SK-N-SH (cell line): ENCODE results near the gene ESYT3. TPM values are rescaled to one million over a fixed set of nuclear protein-coding genes. Genes with fewer than 3 reads are reported as not detected.
A peak's percentile ranks its signal among the peaks of the same experiment; 100 is the strongest.

ENCODE experiments used
- CTCF ChIA-PET: fragments of 300-600, 350-600 bp; formaldehyde crosslinking; extraction: SDS; loops from one replicate; lab custom pipeline; 2021; lab: Yijun Ruan, JAX
- POLR2A ChIA-PET: fragments of 350-600 bp; sonication (Branson Sonifier 250); formaldehyde crosslinking; extraction: SDS; loops from one replicate; lab custom pipeline; 2020; ENCODE audit warnings: antibody characterized with exemption, inconsistent platforms; lab: Yijun Ruan, JAX
- DNase-seq: peaks from one replicate; pipeline ENCODE4 v3.0.0; 2012
- H2AFZ ChIP-seq: fragments of 200-600 bp; sonication (generic); 2 replicates; pipeline ENCODE4 v1.8.1; 2016; ENCODE audit warnings: antibody characterized with exemption, mild to moderate bottlenecking, low read depth
- H3F3A ChIP-seq: fragments of 200-600 bp; sonication (generic); replicated peaks from 2 replicates; pipeline ENCODE3; 2016; ENCODE audit warnings: antibody characterized with exemption, mild to moderate bottlenecking; ENCODE audit not compliant: insufficient read depth
- H3K27ac ChIP-seq, 2 experiments: fragments of 200-500 bp in 1 of 2; fragments of 200-600 bp in 1 of 2; sonication (Bioruptor generic) in 1 of 2; sonication (generic), shearing (Covaris generic) in 1 of 2; 2 replicates each; pipeline versions ENCODE4 v1.5.1 to v1.6.1; 2014 to 2016; ENCODE audit warnings: low read depth in 2 of 2, inconsistent platforms in 1 of 2, low read length in 1 of 2, mild to moderate bottlenecking in 1 of 2, mixed read lengths in 1 of 2
- H3K27me3 ChIP-seq: fragments of 200-600 bp; sonication (generic), shearing (Covaris generic); 2 replicates; pipeline ENCODE4 v1.6.1; 2016; ENCODE audit warnings: mixed run types; ENCODE audit not compliant: insufficient read depth
- H3K36me3 ChIP-seq, 2 experiments: fragments of 200-500 bp in 1 of 2; fragments of 200-600 bp in 1 of 2; sonication (Bioruptor generic) in 1 of 2; sonication (generic) in 1 of 2; replicated peaks in 1 of 2; 2 replicates each; pipeline versions ENCODE3 to v1.5.1; 2014 to 2016; ENCODE audit warnings: low read length in 1 of 2, mild to moderate bottlenecking in 1 of 2; ENCODE audit not compliant: insufficient read depth in 2 of 2, control insufficient read depth in 1 of 2
- H3K4me1 ChIP-seq, 2 experiments: fragments of 200-500 bp in 1 of 2; fragments of 200-600 bp in 1 of 2; sonication (Bioruptor generic) in 1 of 2; sonication (generic), shearing (Covaris generic) in 1 of 2; 2 replicates each; pipeline versions ENCODE4 v1.5.1 to v1.6.1; 2014 to 2016; ENCODE audit warnings: low read depth in 1 of 2, low read length in 1 of 2, mixed run types in 1 of 2; ENCODE audit not compliant: insufficient read depth in 2 of 2, control insufficient read depth in 1 of 2
- H3K4me2 ChIP-seq: fragments of 200-600 bp; sonication (generic), shearing (Covaris generic); 2 replicates; pipeline ENCODE4 v1.6.1; 2017; ENCODE audit warnings: mixed run types
- H3K4me3 ChIP-seq, 2 experiments: fragments of 200-500 bp in 1 of 2; fragments of 200-600 bp in 1 of 2; sonication (Bioruptor generic) in 1 of 2; sonication (generic), shearing (Covaris generic) in 1 of 2; 2 replicates each; pipeline versions ENCODE4 v1.5.1 to v1.8.1; 2014 to 2016; ENCODE audit warnings: low read depth in 2 of 2, inconsistent platforms in 1 of 2, low read length in 1 of 2, mild to moderate bottlenecking in 1 of 2, mixed read lengths in 1 of 2, moderate library complexity in 1 of 2
- H3K79me2 ChIP-seq: fragments of 200-600 bp; sonication (generic); 2 replicates; pipeline ENCODE4 v1.8.1; 2017; ENCODE audit warnings: mild to moderate bottlenecking; ENCODE audit not compliant: insufficient read depth
- H3K9ac ChIP-seq: fragments of 200-600 bp; sonication (generic); 2 replicates; pipeline ENCODE4 v1.6.1; 2017; ENCODE audit warnings: mixed run types
- H3K9me2 ChIP-seq: fragments of 200-600 bp; sonication (generic); 2 replicates; pipeline ENCODE4 v1.6.1; 2017; ENCODE audit warnings: mixed run types
- H3K9me3 ChIP-seq: fragments of 200-600 bp; sonication (generic); 2 replicates; pipeline ENCODE4 v1.6.1; 2017; ENCODE audit warnings: mixed run types, mild to moderate bottlenecking, moderate library complexity
- H4K20me1 ChIP-seq: fragments of 200-600 bp; sonication (generic); 2 replicates; pipeline ENCODE4 v1.6.1; 2017; ENCODE audit warnings: mild to moderate bottlenecking, mixed run types; ENCODE audit not compliant: insufficient read depth
- CHD2 ChIP-seq: fragments of 150-350 bp; IDR thresholded peaks from 2 replicates; pipeline ENCODE4 v1.6.1; 2018; ENCODE audit warnings: low read length; ENCODE audit not compliant: partially characterized antibody
- CTCF ChIP-seq: fragments of 200-600 bp; sonication (generic); IDR thresholded peaks from 2 replicates; pipeline ENCODE4 v1.6.1; 2017; ENCODE audit warnings: antibody characterized with exemption, mild to moderate bottlenecking, moderate library complexity
- EP300 ChIP-seq, 2 experiments: IDR thresholded peaks; 2 replicates each; pipeline versions ENCODE4 v1.4.0 to v1.6.1; 2012; ENCODE audit warnings: borderline replicate concordance in 1 of 2, low read depth in 1 of 2, low read length in 1 of 2
- FOXM1 ChIP-seq: IDR thresholded peaks from 2 replicates; pipeline ENCODE4 v1.4.0; 2012; ENCODE audit warnings: low read depth, mild to moderate bottlenecking
- GABPA ChIP-seq: IDR thresholded peaks from 2 replicates; pipeline ENCODE4 v1.4.0; 2012; ENCODE audit warnings: low read depth, mild to moderate bottlenecking
- GATA2 ChIP-seq: sonication (generic); formaldehyde crosslinking; IDR thresholded peaks from 2 replicates; pipeline ENCODE4 v1.5.0; 2020; ENCODE audit warnings: mild to moderate bottlenecking, missing genetic modification reagents
- MXI1 ChIP-seq: IDR thresholded peaks from 2 replicates; pipeline ENCODE4 v1.6.1; 2012; ENCODE audit warnings: mild to moderate bottlenecking, low read depth, low read length, improper control_type of control experiment
- NRF1 ChIP-seq: IDR thresholded peaks from 2 replicates; pipeline ENCODE4 v1.6.1; 2012; ENCODE audit warnings: low read depth, mild to moderate bottlenecking, low read length
- RAD21 ChIP-seq: IDR thresholded peaks from 2 replicates; pipeline ENCODE4 v1.6.1; 2012; ENCODE audit warnings: mild to moderate bottlenecking, low read length
- RFX5 ChIP-seq: IDR thresholded peaks from 2 replicates; pipeline ENCODE4 v1.6.1; 2012; ENCODE audit warnings: mild to moderate bottlenecking, improper control_type of control experiment, low read length
- SMC3 ChIP-seq: IDR thresholded peaks from 2 replicates; pipeline ENCODE4 v1.6.1; 2012; ENCODE audit warnings: low read depth, low read length, improper control_type of control experiment
- TEAD4 ChIP-seq: IDR thresholded peaks from 2 replicates; pipeline ENCODE4 v1.4.0; 2012; ENCODE audit warnings: mild to moderate bottlenecking, borderline replicate concordance; ENCODE audit not compliant: insufficient read depth
- ZBTB33 ChIP-seq: IDR thresholded peaks from 2 replicates; pipeline ENCODE4 v1.4.0; 2012; ENCODE audit warnings: low read depth, borderline replicate concordance
- WGBS: methylation state at CpG from one replicate; pipeline ENCODE4 v1.1.6; 2017; ENCODE audit warnings: low lambda C conversion rate; 5-methylcytosine and 5-hydroxymethylcytosine counted together
- polyA plus RNA-seq, 3 experiments: library from polyadenylated mRNA; depleted of rRNA; stranded (reverse); fragments of >200 nt; gene quantifications; 2 replicates each; pipeline ENCODE4 v1.2.3, GENCODE V29; 2012
- TF ChIP-seq, protein P1 (sequence below): IDR thresholded peaks from 2 replicates; pipeline ENCODE4 v1.4.0; 2012; ENCODE audit warnings: low read depth, borderline replicate concordance

The ESYT3 gene
- polyA plus RNA-seq, 1 of the 3 experiments (the other 2 are of a cell fraction): 0.33 TPM

DNA sequence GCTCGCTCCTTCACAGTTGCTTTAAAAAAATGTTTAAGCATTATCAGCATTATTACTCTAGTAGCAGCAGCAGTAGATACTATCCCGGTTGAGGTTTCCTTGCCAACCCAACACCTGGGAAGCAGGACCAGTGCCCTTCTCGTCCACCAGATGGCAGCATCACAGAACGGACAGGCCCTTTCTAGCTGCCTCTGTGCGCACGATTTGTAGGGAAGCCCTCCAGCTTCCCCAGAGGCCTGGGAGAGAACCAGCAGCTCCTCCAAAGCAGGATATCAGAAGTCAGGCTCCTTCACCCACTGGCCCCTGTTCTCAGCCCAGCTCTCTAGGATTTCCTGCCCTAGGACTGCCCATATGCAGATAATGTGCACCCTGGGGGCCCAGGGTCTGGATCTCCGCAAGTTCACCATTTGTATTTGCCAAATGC is 16.8 kb upstream of the ESYT3 start:
- no peaks in the 10 kb centered on the region for H3K9me2 ChIP-seq
- peak; percentile 80 for DNase-seq
- POLR2A ChIA-PET: no interaction called here
- no peak overlapping the region for H3K27ac ChIP-seq
- H3K4me3 ChIP-seq: peak overlapping the region in 1 of 2 experiments; percentile 17; a peak in 1 of 4 replicates
- no peak overlapping the region for H3K4me2 ChIP-seq
- H3F3A ChIP-seq: peaks cover 2% of the 10 kb centered on the region
- no peaks in the 10 kb centered on the region for H3K9me3 ChIP-seq
- no peaks in the 10 kb centered on the region for H3K79me2 ChIP-seq
- no peak overlapping the region for H3K9ac ChIP-seq
- CTCF ChIA-PET: interaction anchor here (0.6 to 3.2 kb wide), 50 partner anchors 8 to 581 kb away, joined by 3 to 69 read pairs (median 4); partner anchors contain the start of genes CEP70, ESYT3 and MRAS
- TF ChIP-seq CTCF: peak; percentile 93
- no peak for TF ChIP-seq EP300 (IDR thresholded peaks at IDR 0.05; ENCODE audit: borderline replicate concordance in 1 of 2, low read depth in 1 of 2, low read length in 1 of 2)
- TF ChIP-seq CHD2: no peak
- TF ChIP-seq RAD21: peak; percentile 78
- TF ChIP-seq SMC3: peak; percentile 76
- TF ChIP-seq GATA2 (CRISPR knock-in tag): no peak
- TF ChIP-seq, all 33 proteins: peak for 3
- Histone ChIP-seq H2AFZ (no peak overlapping the region), H3K4me1 (no peaks in the 10 kb centered on the region; a peak in 2 of 4 replicates), H4K20me1 (no peaks in the 10 kb centered on the region), H3K27me3 (no peaks in the 10 kb centered on the region), H3K36me3 (no peaks in the 10 kb centered on the region)
- 16% methylated on average over 7 of the region's 7 CpGs for WGBS

DNA sequence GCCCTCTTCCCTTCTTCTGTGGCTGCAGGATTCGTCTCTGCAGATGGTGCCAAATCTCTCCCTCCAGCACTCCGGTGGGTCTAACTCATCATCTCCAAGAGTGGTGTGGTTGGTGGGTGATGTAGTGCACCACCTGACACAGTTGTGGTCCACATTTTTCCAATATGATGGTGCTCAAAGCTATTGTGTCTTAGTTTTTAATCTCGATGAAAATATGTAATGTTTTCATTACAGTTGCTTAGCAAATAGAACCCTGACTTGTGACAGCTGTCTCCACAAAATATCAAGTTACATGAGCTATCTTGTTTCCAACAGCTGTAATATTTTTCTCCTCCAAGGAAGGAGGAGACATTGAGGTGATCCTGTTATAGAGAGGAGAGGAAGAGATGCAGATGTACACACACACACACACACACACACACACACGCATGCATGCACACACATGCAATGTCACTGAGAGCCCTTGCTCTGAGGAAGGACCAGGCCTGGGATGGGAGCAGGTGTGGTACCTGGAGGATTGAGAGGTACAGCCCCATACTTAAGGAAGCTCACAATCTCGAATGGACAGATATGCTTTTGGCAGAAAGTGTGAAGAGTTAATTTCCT is 15.7 kb upstream of the ESYT3 start:
- no peak overlapping the region for H3K4me3 ChIP-seq
- H3K4me2 ChIP-seq: no peak overlapping the region
- no peaks in the 10 kb centered on the region for H3K36me3 ChIP-seq
- ChIA-PET POLR2A (no interaction called here), CTCF (interaction anchor here (0.7 to 3.2 kb wide), 13 partner anchors 9 to 504 kb away, joined by 4 to 69 read pairs (median 11); partner anchors contain the start of genes CEP70 and ESYT3)
- H4K20me1 ChIP-seq: no peaks in the 10 kb centered on the region
- no peak for DNase-seq
- H3F3A ChIP-seq: no peaks in the 10 kb centered on the region
- no peak overlapping the region for H2AFZ ChIP-seq
- H3K9ac ChIP-seq: no peak overlapping the region
- H3K27ac ChIP-seq: no peak overlapping the region
- no peaks in the 10 kb centered on the region; a peak in 1 of 4 replicates for H3K4me1 ChIP-seq
- no peaks in the 10 kb centered on the region for H3K9me2 ChIP-seq
- 43% methylated on average over 4 of the region's 5 CpGs for WGBS
- H3K9me3 ChIP-seq: no peaks in the 10 kb centered on the region
- no peak for TF ChIP-seq GABPA
- no peak for TF ChIP-seq RFX5
- no peak for TF ChIP-seq RAD21
- no peak for TF ChIP-seq FOXM1
- no peak for TF ChIP-seq NRF1
- TF ChIP-seq MXI1: no peak
- no peak for TF ChIP-seq ZBTB33
- no peak for TF ChIP-seq EP300 (IDR thresholded peaks at IDR 0.05; ENCODE audit: borderline replicate concordance in 1 of 2, low read depth in 1 of 2, low read length in 1 of 2)
- no peak for TF ChIP-seq CHD2
- TF ChIP-seq TEAD4: no peak
- TF ChIP-seq, protein P1, sequence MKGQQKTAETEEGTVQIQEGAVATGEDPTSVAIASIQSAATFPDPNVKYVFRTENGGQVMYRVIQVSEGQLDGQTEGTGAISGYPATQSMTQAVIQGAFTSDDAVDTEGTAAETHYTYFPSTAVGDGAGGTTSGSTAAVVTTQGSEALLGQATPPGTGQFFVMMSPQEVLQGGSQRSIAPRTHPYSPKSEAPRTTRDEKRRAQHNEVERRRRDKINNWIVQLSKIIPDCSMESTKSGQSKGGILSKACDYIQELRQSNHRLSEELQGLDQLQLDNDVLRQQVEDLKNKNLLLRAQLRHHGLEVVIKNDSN: no peak
- H3K27me3 ChIP-seq: no peaks in the 10 kb centered on the region
- no peaks in the 10 kb centered on the region for H3K79me2 ChIP-seq
